GM15510 (cell line): Measurements from ENCODE around the gene KRTAP9-4.
"Not testable (repeated sequence)": the region's sequence is repeated elsewhere in the genome, so short reads cannot be mapped to it uniquely, and the experiment has no call there.

Source experiments
- POLR2A ChIP-seq: IDR thresholded peaks from 3 replicates; pipeline ENCODE4 v1.6.1; 2011; ENCODE audit warnings: borderline replicate concordance; ENCODE audit not compliant: insufficient read length; ENCODE audit errors: extremely low read depth

KRTAP9-4 gene

GRCh38 chr17:41255381-41256290 lies 6.1 kb downstream of the KRTAP9-4 start, which contains the start of gene KRTAP9-9:
KRTAP9-9 (plus strand) TSS chr17:41255384.
- not testable (repeated sequence) for TF ChIP-seq POLR2A

DNA sequence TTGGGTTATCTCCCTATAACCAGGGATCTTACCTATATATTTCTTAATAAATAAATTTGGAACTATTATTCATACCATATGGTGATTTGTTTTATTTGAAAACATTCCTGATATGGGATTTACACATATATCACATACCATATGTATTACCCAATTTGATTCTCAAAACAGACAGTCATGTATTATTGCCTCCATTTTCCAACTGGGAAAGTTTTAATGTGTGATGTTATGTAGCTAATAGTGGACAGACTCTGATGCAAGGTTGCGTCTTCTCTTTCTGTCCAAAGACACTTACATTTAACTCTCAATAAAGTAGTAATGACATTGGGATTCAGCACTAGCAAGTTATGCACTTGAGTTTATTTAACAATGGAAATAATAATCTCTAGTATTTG lies 6.8 kb downstream of the KRTAP9-4 start:
- no peak for TF ChIP-seq POLR2A

- no peak for TF ChIP-seq POLR2A
Observed at GRCh38 chr17:41258406-41258805, 8.9 kb downstream of the KRTAP9-4 start.

DNA sequence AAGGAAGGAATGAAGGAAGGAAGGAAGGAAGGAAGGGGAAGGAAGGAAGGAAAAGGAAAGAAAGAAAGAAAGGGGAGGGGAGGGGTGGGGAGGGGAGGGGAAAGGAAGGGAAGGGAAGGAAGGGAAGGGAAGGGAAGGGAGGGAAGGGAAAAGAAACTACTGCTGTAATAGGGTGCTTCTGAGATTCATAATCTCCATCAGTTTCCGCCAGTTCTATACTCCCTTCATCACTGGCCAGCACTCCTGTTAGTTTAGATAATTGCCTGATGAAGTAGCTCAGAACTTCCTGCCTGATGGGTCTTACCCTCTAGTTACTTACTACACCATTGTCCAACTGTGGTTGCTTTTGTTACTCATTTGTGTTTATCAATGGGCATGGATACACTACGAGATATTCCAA lies 13.7 kb downstream of the KRTAP9-4 start:
- TF ChIP-seq POLR2A = no peak

DNA sequence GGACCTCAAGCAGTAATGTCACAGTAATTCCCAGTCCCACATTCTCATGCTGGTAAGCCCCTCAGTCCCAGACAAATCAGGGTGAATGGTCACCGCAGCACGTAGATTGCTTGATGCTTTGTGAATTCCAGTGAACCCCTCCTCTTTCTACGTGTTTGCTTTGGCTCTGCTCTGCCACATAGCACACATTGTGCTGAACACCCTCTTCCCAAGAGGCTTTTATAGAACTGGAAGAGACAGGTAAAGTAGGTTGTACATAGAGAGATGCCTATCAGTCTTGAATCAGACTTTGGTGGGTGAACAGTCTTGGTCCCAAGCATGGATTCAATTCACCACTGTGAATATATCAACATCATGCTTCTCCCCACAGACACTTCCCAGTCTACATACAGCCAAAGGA lies 15.1 kb downstream of the KRTAP9-4 start:
- TF ChIP-seq POLR2A = no peak

DNA sequence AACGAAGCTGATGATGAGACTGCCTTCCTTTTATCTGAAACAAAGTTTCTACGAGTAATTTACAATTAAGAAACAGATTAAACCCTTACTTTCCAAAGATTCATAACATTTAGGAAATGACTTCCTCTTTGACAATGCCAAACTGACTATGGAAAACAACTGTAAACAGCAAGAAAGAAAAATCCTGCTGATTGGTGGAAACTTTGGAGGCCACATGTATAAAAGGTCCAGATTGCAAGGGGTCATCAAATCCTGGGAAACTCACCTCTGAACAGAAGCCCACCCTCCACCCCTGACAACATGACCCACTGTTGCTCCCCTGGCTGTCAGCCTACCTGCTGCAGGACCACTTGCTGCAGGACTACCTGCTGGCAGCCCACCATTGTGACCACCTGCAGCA lies 15.6 kb downstream of the KRTAP9-4 start, which contains the start of gene KRTAP9-6:
KRTAP9-6 (plus strand) TSS at position 301 of the 400 bp plus-strand sequence; CDS start at position 301, 0 bp downstream.
- no peak for TF ChIP-seq POLR2A

- TF ChIP-seq POLR2A = no peak
Observed at GRCh38 chr17:41267711-41268110, 18.2 kb downstream of the KRTAP9-4 start.

GRCh38 chr17:41271858-41272257 lies 22.4 kb downstream of the KRTAP9-4 start:
- TF ChIP-seq POLR2A = no peak

DNA sequence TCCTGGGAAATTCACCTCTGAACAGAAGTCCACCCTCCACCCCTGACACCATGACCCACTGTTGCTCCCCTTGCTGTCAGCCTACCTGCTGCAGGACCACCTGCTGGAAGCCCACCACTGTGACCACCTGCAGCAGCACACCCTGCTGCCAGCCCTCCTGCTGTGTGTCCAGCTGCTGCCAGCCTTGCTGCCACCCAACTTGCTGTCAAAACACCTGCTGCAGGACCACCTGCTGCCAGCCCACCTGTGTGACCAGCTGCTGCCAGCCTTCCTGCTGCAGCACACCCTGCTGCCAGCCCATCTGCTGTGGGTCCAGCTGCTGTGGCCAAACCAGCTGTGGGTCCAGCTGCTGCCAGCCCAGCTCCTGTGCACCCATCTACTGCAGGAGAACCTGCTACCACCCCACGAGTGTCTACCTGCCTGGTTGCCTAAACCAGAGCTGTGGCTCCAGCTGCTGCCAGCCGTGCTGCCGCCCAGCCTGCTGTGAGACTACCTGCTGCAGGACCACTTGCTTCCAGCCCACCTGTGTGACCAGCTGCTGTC lies 26.2 kb downstream of the KRTAP9-4 start, which contains the start of gene KRTAP9-7:
KRTAP9-7 (plus strand) TSS at position 51 of the 543 bp plus-strand sequence; CDS start at position 51, 0 bp downstream.
- TF ChIP-seq POLR2A = not testable (repeated sequence)

- TF ChIP-seq POLR2A = no peak
Observed at GRCh38 chr17:41278176-41278955, 28.9 kb downstream of the KRTAP9-4 start.

DNA sequence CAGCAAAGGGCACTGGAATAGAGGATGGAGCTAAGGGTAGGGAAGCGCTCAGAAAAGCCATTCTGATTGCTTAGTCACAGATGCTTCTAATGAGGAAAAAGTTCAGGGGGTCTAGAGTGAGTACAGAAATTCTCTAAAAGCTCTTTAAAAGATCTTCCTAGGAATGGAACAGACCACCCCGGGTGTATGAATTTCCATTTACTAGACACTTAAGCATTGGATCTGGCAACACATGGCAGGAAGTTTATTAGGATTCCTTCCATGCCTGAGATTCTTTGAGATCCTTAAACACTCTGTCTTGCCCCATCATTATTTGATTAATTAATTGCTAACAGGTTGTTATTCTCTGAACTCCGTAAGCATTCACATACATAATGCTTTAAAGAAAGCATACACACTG lies 34.6 kb downstream of the KRTAP9-4 start:
- TF ChIP-seq POLR2A = no peak

- TF ChIP-seq POLR2A = no peak
Observed at GRCh38 chr17:41284546-41284945, 35.1 kb downstream of the KRTAP9-4 start.

DNA sequence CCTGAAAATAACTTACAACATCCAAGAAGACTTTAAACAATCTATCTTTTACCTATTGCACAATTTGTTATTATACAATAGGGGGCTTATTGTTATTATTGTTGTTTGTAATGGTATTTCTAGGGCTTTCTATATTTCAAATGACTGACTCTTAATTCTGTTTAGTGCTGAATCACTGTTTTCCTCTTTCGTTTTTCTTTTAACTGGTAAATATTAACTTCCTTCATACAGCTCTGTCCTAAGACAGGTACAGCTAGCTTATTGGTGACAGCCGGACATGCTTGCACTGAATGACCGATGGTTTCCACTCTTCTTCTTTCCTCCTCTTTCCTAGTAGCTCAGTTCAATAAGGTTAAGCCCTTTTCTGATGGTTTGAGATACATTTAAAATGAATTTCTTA lies 37.6 kb downstream of the KRTAP9-4 start:
- TF ChIP-seq POLR2A = no peak

- TF ChIP-seq POLR2A = no peak
Observed at GRCh38 chr17:41294016-41294415, 44.5 kb downstream of the KRTAP9-4 start.

DNA sequence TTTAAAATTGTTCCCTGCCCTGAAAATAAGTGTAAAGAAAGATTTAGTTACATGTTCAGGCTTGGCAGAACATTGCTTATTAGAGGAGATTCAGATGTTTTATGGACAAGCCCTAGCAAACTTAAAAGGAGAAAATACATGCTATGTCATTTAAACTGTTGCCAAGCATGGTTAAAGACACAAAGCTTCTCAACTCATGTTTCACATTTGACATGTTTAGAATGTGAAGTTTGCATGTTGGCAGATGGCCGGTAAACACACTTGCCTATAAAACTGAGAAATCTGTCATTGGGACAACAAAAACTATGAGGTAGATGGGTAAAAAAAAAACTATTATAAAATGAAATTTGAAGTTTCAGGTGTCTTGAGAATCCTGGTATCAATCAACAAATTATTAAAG lies 47.4 kb downstream of the KRTAP9-4 start:
- no peak for TF ChIP-seq POLR2A

- no peak for TF ChIP-seq POLR2A
Observed at GRCh38 chr17:41298458-41299135, 49.1 kb downstream of the KRTAP9-4 start.
